HG02610 (cell line): ENCODE results near the gene HEG1.
A peak's percentile ranks its signal among the peaks of the same experiment; 100 is the strongest.

Experiments
- ATAC-seq: cut with Tn5 transposase; IDR thresholded peaks from one replicate; pipeline ENCODE4 v1.9.1; 2021; ENCODE audit warnings: mild to moderate bottlenecking, moderate library complexity; ENCODE audit not compliant: unreplicated experiment

The HEG1 gene

DNA sequence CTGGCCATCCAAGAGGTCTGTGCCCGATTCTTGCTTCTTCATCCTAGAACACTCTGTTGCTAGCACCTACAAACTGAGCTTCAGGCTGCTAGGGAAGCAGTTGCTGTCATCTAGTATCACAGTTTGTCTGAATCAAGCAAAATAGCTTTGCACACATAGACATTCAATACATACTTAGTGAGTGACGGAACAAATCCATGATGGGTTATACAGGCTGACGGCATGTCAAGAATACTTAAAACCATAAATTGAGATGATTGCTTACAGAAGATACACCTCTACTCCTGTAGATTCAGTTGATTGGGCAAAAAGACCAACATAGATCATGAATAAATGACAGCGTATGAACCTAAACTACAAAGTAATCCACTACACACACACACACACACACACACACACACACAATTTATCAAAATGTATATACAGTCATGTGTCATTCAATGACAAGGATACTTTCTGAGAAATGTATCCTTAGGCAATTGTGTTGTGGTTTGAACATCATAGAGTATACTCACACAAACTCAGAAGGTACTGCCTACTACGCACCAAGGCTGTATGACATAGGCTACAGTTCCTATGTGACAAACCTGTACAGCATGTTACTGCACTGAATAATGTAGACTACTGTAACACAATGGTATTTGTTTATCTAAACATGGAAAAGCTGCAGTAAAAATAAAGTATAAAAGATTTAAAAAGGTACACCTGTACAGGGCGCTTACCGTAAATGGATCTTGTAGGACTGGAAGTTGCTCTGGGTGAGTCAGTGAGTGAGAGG, 14.4 kb upstream of the HEG1 start:
- ATAC-seq: no peak

DNA sequence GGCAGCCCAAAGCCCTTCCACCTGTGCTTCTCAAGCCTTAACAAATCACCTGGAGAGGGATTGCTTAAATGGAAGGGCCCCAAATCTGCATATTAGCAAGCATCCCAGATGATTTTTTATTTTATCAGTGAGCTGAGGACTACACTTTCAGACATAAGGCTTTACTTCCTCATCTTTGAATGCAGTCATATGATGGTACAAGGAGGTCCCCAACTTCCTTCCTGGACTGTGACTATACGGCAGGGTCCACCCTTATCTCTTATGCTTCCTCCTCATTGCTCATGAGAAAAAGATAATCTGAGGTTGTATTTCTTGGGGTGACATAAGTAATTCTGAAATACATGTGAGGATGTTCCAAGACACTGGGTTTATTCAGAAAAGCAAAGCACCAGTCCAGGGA, 13.7 kb upstream of the HEG1 start:
- ATAC-seq: no peak

DNA sequence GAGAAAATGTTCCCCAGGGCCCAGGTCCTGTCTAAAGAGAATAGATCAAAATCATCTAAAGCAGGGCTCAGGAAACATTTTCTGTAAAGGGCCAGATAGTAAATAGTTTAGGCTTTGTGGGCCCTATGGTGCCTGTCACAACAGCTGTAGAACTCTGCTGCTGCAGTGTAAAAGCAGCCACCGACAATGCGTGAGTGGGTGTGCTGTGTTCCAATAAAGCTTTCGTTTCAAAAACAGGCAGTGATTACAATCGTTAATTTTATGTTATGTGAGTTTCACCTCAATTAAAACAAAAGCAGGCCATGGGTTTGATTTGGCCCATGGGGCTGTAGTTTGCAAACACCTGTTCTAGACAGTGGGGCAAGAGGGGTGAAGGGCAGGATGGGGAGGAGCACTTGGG, 12.5 kb upstream of the HEG1 start:
- ATAC-seq: no peak

DNA sequence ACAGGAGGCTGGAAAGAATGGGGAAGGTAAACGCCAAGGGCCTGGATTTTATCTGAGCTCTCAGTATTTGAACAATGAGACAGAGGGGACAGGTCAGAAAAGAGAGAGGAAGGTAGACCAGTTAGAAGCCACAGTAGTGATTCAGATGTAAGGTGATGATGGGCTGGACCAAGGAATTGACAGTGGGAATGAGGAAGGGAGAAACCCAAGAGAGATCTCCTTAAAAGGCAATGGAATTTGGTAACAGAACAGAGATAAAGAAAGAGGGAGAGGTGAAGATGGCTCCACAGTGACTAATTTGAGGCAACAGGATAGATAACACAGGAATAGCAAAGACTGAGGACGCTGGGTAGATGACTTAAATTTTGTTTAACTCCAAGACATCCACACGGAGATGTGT, 11.4 kb upstream of the HEG1 start:
- ATAC-seq: no peak

DNA sequence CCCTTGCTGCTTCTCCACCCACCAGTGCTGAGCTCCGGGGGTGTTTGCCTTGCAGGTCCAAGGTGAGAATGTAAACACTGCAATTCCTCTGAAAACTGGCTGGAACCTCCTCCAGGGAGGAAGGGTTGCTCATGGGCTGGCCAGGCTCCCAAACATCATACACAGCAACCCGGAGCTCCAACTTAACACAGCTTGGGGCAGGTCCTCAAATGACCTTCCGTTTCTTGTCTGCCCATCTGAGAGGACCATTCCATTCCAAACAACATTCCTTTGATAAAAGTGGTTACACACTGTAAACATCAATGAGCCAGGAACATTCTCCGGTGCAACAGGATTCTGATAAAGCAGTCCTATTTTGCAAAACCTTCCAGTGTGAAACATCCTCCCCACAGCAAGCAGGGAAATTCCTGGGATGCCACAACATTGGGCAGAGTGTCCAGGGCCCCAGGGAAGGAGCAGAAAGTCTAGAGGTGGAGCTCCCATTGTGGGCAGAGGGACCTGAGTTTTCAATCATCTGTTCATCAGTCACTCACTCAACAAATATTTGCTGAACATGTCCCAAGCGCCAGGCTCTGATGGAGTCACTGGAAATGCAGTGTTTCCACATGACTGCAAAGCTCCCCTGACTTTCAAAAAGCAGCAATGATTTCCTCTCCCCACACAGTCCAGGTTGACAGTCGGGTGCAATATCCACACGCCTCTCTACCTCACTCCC, 7.3 kb upstream of the HEG1 start:
- ATAC-seq: no peak

DNA sequence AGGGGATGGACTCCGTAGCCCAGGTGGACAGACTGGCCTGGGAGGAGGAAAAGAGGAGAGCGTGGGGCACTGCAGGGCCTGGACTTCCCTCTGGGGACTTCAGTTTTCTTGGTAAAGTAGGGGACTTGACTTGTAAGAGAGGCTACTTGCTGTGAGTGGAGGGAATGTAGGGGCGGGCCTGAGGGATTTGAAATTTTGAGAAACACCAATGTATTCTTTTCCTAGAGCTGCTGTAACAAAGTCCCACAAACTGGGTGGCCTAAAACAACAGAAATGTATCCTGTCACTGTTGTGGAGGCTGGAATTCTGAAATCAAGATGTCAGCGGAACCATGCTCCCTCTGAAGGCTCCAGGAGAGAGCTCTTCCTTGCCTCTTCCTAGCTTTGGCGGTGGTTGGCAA, 5.8 kb upstream of the HEG1 start:
- no peak for ATAC-seq

DNA sequence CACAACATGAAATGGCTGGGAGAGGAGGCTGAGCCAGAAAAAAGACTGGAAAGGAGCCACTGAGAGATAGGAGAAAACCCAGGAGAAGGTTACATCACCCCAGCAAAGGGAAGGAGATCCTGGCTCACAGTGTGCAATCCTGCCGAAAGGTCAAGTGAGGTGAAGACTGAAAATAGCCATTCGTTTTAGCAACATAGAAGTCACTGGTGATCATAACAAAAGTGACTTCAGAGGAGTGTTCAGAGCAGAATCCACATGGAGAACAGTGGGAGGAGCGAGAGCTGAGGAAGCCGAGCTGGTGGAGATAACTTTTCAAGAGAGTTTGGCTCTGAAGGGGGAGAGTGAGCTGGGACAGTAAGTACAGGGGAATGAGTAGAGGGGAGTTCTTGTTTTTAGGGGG, 5.4 kb upstream of the HEG1 start:
- no peak for ATAC-seq

DNA sequence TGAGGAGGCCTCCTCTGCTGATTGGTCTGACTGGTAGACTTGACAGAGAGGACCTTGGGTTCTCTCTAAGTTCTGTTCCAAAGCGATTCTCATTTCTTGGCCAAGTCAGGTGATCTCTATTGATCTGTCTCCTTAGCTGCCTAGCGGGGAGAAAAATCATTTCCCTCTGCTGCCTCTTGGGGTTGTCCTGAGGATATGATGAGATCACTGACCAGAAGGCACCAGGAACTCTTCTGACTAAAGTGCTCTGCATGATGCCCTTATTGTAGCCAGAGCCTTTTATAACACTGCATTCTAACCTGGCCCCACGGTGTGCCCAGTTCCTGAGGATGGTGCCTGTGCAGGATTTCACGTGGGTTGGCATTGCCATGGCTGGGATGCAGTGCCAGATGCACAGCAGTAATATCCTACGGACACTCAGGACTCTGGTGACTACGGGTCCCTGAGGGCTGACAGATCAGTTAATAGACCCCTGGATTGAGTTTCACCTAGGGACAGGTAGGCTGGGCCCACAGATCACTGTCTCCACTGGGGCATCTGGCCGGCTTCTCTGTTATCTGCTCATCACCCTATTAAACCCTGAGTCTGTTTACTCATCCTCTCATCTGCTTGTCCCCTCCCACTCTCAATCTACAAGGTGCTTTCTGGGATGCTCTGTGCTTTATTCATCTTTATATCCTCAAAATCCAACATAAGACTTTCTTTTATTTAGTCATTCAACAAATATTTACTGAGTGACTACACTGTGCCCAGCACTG, 3.9 kb upstream of the HEG1 start:
- no peak for ATAC-seq

DNA sequence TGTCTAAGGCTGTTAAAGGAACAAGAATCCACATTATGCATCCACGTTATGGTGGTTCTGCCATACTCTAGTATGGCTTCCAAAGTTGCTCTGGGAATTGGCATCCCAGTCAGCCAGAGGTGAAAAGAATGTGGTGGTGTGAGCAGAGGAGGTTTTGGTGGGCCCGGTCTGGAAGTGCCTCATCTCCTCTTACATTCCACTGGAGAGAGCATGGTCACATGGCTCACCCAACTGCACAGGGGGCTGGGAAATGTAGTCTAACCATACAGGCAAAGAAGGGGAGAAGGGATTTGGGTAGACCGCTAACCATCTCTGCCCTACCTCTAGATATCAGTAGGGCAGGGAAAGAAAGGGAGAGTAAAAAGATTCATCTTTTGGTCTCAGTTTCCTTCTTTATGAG, 3.2 kb upstream of the HEG1 start:
- ATAC-seq: no peak

DNA sequence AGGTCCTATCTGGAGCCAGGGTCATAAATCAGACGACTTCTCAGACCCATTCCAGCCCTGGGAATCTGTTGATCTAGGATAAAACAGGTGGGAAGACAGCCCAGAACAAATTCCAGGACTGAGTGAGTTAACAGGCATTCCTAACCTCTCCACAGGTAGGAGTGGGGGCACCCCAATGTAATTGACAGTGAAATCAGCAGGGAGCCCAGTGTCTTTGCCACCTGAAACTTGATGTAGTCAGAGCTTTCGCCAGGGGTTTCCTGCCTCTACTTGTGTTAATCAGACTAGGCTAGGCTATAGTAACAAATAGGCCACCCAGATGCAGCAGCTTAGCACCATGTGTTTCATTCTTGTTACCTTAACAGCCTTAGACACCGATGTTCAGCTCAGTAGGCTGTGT, 2.7 kb upstream of the HEG1 start:
- no peak for ATAC-seq

DNA sequence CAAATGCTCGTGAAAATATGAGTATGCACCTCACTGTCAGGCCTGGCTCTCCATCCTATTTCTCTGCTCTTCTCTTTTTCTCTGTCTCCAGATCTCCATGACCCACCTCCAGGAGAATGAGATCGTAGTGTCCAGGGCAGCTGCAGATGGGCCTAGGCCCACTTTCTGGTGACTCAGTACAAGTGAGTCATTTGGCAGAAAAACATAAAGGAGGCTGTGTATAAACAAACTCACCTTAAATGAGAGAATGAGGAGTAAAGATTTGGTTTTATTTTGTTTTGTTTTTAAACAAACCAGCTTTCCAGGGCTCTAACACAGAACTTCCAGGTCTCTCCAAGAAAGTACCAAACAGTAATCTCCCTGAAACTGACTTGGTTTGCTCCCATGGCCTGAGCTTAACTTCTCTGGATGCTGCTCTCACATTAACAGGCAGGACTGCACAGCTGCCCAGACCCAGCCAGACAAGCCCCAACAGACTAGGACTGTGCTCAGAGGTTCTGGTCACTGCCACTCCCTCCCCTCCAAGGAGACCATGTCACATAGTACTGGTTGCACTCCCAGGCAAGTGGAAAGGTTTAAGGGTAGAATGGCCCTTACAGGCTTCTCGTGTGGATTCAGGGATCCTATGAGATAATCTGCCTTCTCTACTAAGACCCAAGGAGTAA, 1.5 kb upstream of the HEG1 start:
- ATAC-seq: no peak

DNA sequence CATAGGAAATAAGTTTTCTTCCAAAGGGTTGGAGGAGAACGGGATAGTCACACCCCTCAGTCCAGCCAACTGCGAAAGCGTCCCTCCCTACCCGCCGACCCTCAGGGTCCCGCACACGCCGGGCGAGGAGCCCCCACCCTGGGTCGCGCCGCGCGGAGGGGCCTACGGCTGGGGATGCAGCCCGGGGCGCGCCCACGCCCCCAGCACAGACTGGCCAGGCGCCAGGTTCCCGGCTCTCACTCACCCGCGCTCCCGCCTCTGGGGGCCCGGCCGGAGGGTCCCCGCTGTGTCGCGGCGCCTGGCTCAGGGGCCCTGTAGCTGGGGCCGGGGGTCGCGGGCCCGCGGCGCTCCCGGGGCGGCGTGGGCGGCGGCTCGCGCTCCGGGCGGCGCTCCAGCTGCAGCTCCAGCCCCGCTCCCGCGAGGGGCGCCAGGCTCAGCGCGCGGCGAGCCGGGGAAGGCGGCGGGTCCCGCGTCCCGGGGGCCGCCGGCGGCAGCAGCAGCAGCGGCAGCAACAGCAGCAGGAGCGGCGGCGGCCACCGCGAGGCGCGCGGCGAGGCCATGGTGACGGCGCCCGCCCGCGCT, 375 bp downstream of the HEG1 start:
- ATAC-seq: peak; percentile 8

DNA sequence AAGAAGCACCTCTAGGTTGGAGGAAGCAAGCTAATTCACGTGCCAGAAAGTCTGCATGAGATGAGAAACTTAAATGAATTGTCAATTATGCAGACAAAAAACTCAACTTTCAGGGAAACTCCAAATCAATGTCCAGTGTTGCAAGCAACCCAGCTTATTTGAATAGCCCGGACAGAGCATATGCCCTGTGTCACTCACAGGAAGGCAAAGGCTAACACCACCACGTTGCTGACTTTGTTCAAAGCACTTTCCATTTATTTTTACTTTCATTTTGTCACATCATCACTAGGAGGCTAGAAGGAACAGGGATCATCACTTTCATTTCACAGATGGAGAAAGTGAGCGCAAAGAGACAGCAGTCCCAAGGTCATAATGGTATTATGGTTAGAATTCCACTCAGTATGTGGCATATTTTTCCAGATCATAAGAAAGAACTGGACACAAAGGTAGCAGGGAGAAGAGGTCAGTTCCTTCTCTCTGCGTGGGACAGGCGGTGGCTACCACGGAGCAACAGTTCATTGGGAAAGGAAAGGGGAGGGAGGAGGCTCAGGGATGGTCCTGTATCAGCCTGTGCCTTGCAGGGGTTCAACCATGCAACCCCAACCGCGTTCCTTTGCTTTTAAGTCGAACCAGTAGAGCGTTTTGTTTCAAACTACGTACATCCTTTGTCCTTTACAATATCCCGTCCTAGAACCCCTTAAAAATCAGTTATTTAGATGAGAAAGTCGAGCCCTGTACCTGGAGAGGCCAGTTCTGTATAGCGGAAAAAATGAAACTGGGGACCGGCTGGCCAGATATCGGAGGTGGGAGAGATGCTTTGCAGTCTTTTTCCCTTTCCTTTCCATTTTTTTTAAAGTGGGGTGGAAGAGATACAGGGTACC, 1.1 kb downstream of the HEG1 start:
- ATAC-seq: peak; percentile 28

DNA sequence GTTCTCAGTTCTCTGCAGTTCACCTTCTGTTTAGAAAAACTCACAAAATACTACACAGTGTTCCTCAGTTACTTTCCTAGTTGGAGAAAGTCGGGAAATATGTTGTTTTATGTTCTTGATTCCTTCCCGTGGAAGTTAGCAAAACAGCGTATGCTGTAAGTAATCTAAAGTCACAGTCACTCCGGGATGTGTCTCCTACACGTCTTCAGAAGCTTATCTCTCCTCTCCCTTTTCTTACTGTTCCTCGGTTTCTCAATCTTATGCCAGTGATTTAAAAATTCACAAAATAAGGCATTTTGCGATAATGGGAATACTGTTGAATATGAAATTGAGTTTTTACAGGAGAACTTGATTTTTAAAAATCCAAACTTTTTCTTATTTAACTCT, 1.7 kb downstream of the HEG1 start:
- no peak for ATAC-seq

DNA sequence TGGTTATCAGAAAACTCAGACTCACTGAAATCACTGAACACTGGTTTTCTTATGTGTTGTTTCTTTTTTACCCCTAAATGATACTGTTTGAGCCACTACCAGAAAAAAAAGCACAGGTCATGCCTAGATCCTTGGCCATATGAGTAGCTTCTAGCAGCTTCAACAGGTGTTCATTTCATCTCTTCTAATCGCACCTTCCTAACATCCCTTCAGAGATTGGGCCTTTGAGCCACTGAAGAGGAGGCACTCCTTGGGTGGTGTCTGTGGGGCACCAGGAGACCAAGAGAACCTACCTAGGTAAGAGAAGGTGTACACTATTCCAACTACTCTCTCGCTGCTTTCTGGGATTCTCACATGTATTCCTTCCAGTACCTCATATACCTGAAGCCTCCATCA, 2.5 kb downstream of the HEG1 start:
- ATAC-seq: no peak

DNA sequence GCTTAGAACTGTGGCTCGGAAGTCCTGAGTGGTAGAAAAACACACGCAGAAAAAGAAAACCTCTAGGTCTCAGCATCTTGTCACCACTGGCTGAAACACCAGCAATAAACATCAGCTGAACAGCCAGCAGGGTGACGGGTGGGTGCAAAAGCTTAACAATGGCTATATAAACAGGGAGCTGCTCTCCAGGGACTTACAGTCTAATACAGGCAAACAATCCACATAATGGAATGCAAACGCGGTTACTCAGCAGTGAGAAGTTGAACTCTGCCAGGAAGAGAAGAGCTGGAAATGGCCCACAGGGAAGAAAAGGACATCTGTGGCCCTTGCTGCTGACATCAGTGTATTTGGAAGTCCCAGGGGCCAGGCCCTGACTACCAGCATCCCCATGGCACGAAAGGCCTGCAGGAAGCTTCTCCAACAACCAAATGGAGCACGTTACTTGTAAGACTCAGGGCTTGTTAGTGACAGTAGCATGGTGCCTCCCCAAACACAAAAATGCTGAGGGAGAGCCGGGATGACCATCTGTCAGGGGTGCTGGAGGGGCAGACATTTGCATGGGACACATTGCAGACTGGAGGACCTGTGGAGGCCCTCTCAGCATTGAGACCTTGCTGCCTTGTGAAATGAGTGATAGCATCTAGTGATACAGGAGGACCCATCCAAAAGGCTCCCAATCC, 3.0 kb downstream of the HEG1 start:
- ATAC-seq: no peak

DNA sequence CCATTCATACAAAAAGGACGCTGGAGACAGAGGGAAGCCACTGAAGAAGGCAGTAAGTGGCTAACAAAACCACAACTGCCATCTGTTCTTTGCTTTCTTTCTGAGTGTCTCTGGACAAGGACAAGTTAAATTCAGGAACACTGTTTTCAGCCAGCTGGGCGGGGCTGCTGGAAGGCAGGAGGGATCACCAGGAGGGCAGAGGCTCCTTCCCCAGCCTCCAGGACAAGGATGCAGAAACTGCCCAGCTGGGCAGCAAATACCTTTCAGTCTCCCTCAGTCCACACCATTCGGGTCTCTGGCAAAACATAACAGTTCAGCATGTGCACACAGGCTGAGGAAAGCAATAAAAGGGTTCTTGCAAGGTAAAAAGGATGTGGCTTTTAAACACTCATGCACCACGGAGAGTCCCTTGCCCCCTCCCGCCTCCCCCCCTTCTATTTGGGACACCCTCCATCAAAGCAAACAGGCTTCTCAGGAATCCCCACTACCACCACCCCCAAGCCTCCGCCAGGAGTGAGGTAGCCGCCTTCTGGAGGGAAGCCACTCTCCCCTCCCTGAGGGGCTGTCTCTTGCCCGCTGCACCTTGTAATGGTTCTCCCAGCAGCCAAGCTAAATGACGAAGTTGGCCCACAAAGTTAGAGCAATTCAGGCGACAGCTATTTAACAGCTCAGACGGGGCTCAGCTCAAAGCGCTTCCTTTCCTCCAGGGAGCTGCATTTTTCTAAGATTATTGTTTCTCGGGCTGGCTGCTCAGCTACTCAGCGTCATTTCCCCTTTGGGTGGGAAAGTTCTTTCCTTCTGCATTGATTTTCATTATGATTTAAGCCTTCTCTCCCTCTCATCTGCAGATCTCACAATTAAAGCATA, 3.8 kb downstream of the HEG1 start:
- no peak for ATAC-seq

DNA sequence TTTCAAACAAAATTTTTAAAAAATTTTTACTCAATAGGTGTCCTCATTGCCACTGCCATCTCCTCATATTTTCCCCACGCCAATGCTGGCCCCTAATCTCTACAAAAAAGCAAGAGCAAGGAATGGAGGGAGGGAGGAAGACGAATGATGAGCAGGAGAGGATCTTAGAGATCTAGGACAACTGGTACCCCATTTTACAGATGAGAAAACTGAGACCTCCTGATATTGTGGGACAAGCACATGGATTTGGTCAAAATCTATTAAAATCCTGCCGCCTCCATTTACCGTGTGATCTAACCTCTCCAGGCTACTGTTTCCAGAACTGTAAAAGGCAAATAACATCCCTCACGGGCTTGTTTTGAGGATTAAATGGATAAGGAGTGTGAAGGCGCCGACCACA, 4.6 kb downstream of the HEG1 start:
- ATAC-seq: no peak
